Measurements from ENCODE around the gene LHFPL5. TPM values are rescaled to one million over a fixed set of nuclear protein-coding genes. Genes with fewer than 3 reads are reported as not detected.
A peak's percentile ranks its signal among the peaks of the same experiment; 100 is the strongest.

LHFPL5 gene
- polyA plus RNA-seq, 1 experiment, result not detected

GRCh38 chr6:35769211-35769610 is 35.9 kb upstream of the LHFPL5 start:
- CTCF ChIA-PET, result interaction anchor here (0.6 kb wide), 1 partner anchor 186 kb away, joined by 3 read pairs; no protein-coding TSS in a partner anchor
- Histone ChIP-seq H3K27ac (ENCODE audit: low read depth, low read length) (no peak overlapping the region), H3K27me3 (ENCODE audit: control insufficient read depth, insufficient read depth, low read length) (peaks cover 28% of the 10 kb centered on the region), H3K4me3 (ENCODE audit: low read depth, low read length) (no peak overlapping the region), H3K9me3 (ENCODE audit: control insufficient read depth, insufficient read depth, low read length) (no peaks in the 10 kb centered on the region; the same call in 1 of the 2 replicates)
- TF ChIP-seq, protein P1, sequence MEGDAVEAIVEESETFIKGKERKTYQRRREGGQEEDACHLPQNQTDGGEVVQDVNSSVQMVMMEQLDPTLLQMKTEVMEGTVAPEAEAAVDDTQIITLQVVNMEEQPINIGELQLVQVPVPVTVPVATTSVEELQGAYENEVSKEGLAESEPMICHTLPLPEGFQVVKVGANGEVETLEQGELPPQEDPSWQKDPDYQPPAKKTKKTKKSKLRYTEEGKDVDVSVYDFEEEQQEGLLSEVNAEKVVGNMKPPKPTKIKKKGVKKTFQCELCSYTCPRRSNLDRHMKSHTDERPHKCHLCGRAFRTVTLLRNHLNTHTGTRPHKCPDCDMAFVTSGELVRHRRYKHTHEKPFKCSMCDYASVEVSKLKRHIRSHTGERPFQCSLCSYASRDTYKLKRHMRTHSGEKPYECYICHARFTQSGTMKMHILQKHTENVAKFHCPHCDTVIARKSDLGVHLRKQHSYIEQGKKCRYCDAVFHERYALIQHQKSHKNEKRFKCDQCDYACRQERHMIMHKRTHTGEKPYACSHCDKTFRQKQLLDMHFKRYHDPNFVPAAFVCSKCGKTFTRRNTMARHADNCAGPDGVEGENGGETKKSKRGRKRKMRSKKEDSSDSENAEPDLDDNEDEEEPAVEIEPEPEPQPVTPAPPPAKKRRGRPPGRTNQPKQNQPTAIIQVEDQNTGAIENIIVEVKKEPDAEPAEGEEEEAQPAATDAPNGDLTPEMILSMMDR (IDR thresholded peaks at IDR 0.05; ENCODE audit: low read depth, low read length), result no peak
- no peak for DNase-seq (ENCODE audit: low read depth, low spot score)
- POLR2A ChIA-PET, result interaction anchor here (0.6 kb wide), 1 partner anchor 15 kb away, joined by 3 read pairs; no protein-coding TSS in a partner anchor

DNA sequence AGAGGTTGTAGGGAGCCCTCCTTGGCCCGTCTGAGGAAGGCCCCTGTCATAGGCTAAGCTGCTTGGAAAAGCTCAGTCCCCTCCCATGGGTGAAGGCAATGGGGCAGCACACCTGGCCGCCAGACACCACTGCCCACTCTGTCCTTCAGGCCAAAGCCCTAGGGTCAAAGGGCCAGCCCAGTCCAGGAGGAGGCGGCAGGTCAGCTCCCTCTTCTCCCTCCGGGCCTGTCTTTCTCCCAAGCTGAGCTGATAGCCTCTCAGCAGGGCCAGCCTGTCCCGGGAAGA is 33.9 kb upstream of the LHFPL5 start:
- no peak overlapping the region for H3K4me3 ChIP-seq (ENCODE audit: low read depth, low read length)
- H3K27me3 ChIP-seq (ENCODE audit: control insufficient read depth, insufficient read depth, low read length), result peaks cover 26% of the 10 kb centered on the region
- POLR2A ChIA-PET, result no interaction called here
- no peak for DNase-seq (ENCODE audit: low read depth, low spot score)
- TF ChIP-seq, protein P1 (IDR thresholded peaks at IDR 0.05; ENCODE audit: low read depth, low read length), result no peak
- CTCF ChIA-PET, result no interaction called here
- no peak overlapping the region for H3K27ac ChIP-seq (ENCODE audit: low read depth, low read length)
- H3K9me3 ChIP-seq (ENCODE audit: control insufficient read depth, insufficient read depth, low read length), result peaks cover 3% of the 10 kb centered on the region; the same call in 1 of the 2 replicates

DNA sequence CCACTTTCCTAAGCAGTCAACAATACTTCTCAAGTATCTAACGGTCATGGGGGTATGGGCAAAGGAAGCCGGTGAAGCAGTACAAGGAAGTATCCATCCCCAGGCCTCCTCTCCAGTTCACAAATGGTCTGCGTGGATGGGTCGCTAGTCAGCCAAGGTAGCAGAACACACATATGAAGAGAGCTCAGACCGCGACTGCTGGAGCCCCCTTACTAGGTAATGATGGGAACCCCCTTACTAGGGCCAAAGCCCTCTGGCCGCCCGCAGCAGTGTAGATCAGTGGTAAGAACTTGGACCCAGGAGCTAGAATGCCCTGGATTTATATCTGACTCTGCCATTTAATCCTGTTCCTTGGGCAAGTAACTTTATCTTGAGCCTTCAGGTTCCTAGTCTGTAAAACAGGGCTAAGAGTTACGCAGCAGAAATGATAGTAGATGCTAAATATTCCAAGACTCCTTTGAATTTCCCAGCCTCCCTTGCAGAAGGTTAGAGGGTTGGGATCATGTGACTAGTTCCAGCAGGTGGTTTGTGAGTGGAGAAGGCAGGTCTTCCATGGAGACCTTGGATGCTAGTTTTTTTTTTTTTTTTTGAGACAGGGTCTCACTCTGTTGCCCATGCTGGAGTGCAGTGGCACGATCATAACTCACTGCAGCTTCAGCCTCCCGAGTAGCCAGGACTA is 30.9 kb upstream of the LHFPL5 start:
- POLR2A ChIA-PET, result no interaction called here
- H3K4me3 ChIP-seq (ENCODE audit: low read depth, low read length), result no peak overlapping the region
- peaks cover 3% of the 10 kb centered on the region; the same call in 1 of the 2 replicates for H3K9me3 ChIP-seq (ENCODE audit: control insufficient read depth, insufficient read depth, low read length)
- H3K27me3 ChIP-seq (ENCODE audit: control insufficient read depth, insufficient read depth, low read length), result peaks cover 31% of the 10 kb centered on the region
- H3K27ac ChIP-seq (ENCODE audit: low read depth, low read length), result no peak overlapping the region
- TF ChIP-seq, protein P1 (IDR thresholded peaks at IDR 0.05; ENCODE audit: low read depth, low read length), result no peak
- CTCF ChIA-PET, result no interaction called here
- DNase-seq (ENCODE audit: low read depth, low spot score), result no peak

- POLR2A ChIA-PET, result no interaction called here
- H3K4me3 ChIP-seq (ENCODE audit: low read depth, low read length), result no peak overlapping the region
- no peak for DNase-seq (ENCODE audit: low read depth, low spot score)
- H3K27me3 ChIP-seq (ENCODE audit: control insufficient read depth, insufficient read depth, low read length), result peaks cover 28% of the 10 kb centered on the region
- H3K9me3 ChIP-seq (ENCODE audit: control insufficient read depth, insufficient read depth, low read length), result peaks cover 3% of the 10 kb centered on the region; the same call in 1 of the 2 replicates
- H3K27ac ChIP-seq (ENCODE audit: low read depth, low read length), result no peak overlapping the region
- CTCF ChIA-PET, result interaction anchor here (1.0 kb wide), 1 partner anchor 39 kb away, joined by 3 read pairs; no protein-coding TSS in a partner anchor
- TF ChIP-seq, protein P1 (IDR thresholded peaks at IDR 0.05; ENCODE audit: low read depth, low read length), result no peak
Observed at GRCh38 chr6:35775031-35775430, 30.1 kb upstream of the LHFPL5 start.

GRCh38 chr6:35776364-35777215 is 28.6 kb upstream of the LHFPL5 start, which contains the start of gene CLPSL2:
Gene CLPSL2 (plus strand): TSS chr6:35776598. CDS start chr6:35776619, 21 bp downstream.
- Histone ChIP-seq H3K4me3 (ENCODE audit: low read depth, low read length) (peak within 1 kb of the TSS; percentile 45; the same call in 1 of the 2 replicates), H3K27me3 (ENCODE audit: control insufficient read depth, insufficient read depth, low read length) (peaks cover 30% of the 10 kb centered on the region), H3K27ac (ENCODE audit: low read depth, low read length) (no peak within 1 kb of the TSS), H3K9me3 (ENCODE audit: control insufficient read depth, insufficient read depth, low read length) (peaks cover 3% of the 10 kb centered on the region; the same call in 1 of the 2 replicates)
- TF ChIP-seq, protein P1 (IDR thresholded peaks at IDR 0.05; ENCODE audit: low read depth, low read length), result no peak
- CTCF ChIA-PET, result interaction anchor here (1.0 kb wide), 1 partner anchor 180 kb away, joined by 6 read pairs; no protein-coding TSS in a partner anchor
- DNase-seq (ENCODE audit: low read depth, low spot score), result no peak
- POLR2A ChIA-PET, result no interaction called here
